ENCODE data around the gene BTLA. TPM values are rescaled to one million over a fixed set of nuclear protein-coding genes. Genes with fewer than 3 reads are reported as not detected.
"Not testable (repeated sequence)": the region's sequence is repeated elsewhere in the genome, so short reads cannot be mapped to it uniquely, and the experiment has no call there.

Gene BTLA
- total RNA-seq = 1 to 10 TPM in 2 of 4 donors, under 1 TPM in 2; 0.11 to 2.6 (median 0.72) TPM

GRCh38 chr3:112498914-112499711 lies at the start of gene BTLA:
BTLA (minus strand) TSS chr3:112499472; CDS start chr3:112499358, 114 bp downstream.
- TF ChIP-seq POLR2A (IDR thresholded peaks at IDR 0.05) (no peak), CTCF (IDR thresholded peaks at IDR 0.05) (no peak)
- H3K4me3 ChIP-seq (ENCODE audit: low read depth, poor library complexity, severe bottlenecking) = no peak within 1 kb of the TSS
- intact Hi-C loops (cut with DNase I; ENCODE audit: low total_unique reads) = no loop called here
- DNase-seq (ENCODE audit: low spot score in 2 of 2) = no peak
- 84% methylated on average over 12 of the region's 12 CpGs for WGBS, 2 donors

GRCh38 chr3:112546216-112546759 lies 47.0 kb upstream of the BTLA start:
- H3K4me3 ChIP-seq (ENCODE audit: low read depth, poor library complexity, severe bottlenecking) = no peak overlapping the region
- TF ChIP-seq POLR2A (IDR thresholded peaks at IDR 0.05) (no peak), CTCF (IDR thresholded peaks at IDR 0.05) (no peak)
- WGBS, 2 donors = 73 to 81% methylated on average over 5 of the region's 5 CpGs
- intact Hi-C loops (cut with DNase I; ENCODE audit: low total_unique reads) = no loop called here
- no peak for DNase-seq (ENCODE audit: low spot score in 2 of 2)

GRCh38 chr3:112539825-112540650 lies 40.8 kb upstream of the BTLA start:
- no peak for DNase-seq (ENCODE audit: low spot score in 2 of 2)
- WGBS, 2 donors = 93 to 100% methylated on average over 1 of the region's 1 CpG
- H3K4me3 ChIP-seq (ENCODE audit: low read depth, poor library complexity, severe bottlenecking) = no peak overlapping the region
- intact Hi-C loops (cut with DNase I; ENCODE audit: low total_unique reads) = no loop called here
- TF ChIP-seq CTCF (IDR thresholded peaks at IDR 0.05) (no peak), POLR2A (IDR thresholded peaks at IDR 0.05) (no peak)

- intact Hi-C loops (cut with DNase I; ENCODE audit: low total_unique reads) = no loop called here
- 5 to 11% methylated on average over 1 of the region's 1 CpG for WGBS, 2 donors
- DNase-seq (ENCODE audit: low spot score in 2 of 2) = no peak
- TF ChIP-seq POLR2A (IDR thresholded peaks at IDR 0.05) = no peak
- no peak for TF ChIP-seq CTCF (IDR thresholded peaks at IDR 0.05)
- H3K4me3 ChIP-seq (ENCODE audit: low read depth, poor library complexity, severe bottlenecking) = no peak overlapping the region
Observed at GRCh38 chr3:112531358-112531781, 32.1 kb upstream of the BTLA start.

GRCh38 chr3:112530573-112530972 lies 31.3 kb upstream of the BTLA start:
- intact Hi-C loops (cut with DNase I; ENCODE audit: low total_unique reads) = no loop called here
- no peak overlapping the region for H3K4me3 ChIP-seq (ENCODE audit: low read depth, poor library complexity, severe bottlenecking)
- WGBS, 2 donors = 89 to 91% methylated on average over 3 of the region's 3 CpGs
- TF ChIP-seq POLR2A (IDR thresholded peaks at IDR 0.05) (no peak), CTCF (IDR thresholded peaks at IDR 0.05) (no peak)
- DNase-seq (ENCODE audit: low spot score in 2 of 2) = no peak

- not testable (repeated sequence) for H3K4me3 ChIP-seq (ENCODE audit: low read depth, poor library complexity, severe bottlenecking); DNase-seq (ENCODE audit: low spot score in 2 of 2)
- WGBS, 2 donors = 93% methylated on average over 6 of the region's 6 CpGs
- intact Hi-C loops (cut with DNase I; ENCODE audit: low total_unique reads) = loop anchor here (10.0 kb wide), 1 partner anchor 189 kb away; the partner anchor contains the start of gene CD200
Observed at GRCh38 chr3:112524127-112524526, 24.9 kb upstream of the BTLA start.
